ENCODE measurements around the gene CABP7.
"Not testable (repeated sequence)": the region's sequence is repeated elsewhere in the genome, so short reads cannot be mapped to it uniquely, and the experiment has no call there.

CABP7 gene

DNA sequence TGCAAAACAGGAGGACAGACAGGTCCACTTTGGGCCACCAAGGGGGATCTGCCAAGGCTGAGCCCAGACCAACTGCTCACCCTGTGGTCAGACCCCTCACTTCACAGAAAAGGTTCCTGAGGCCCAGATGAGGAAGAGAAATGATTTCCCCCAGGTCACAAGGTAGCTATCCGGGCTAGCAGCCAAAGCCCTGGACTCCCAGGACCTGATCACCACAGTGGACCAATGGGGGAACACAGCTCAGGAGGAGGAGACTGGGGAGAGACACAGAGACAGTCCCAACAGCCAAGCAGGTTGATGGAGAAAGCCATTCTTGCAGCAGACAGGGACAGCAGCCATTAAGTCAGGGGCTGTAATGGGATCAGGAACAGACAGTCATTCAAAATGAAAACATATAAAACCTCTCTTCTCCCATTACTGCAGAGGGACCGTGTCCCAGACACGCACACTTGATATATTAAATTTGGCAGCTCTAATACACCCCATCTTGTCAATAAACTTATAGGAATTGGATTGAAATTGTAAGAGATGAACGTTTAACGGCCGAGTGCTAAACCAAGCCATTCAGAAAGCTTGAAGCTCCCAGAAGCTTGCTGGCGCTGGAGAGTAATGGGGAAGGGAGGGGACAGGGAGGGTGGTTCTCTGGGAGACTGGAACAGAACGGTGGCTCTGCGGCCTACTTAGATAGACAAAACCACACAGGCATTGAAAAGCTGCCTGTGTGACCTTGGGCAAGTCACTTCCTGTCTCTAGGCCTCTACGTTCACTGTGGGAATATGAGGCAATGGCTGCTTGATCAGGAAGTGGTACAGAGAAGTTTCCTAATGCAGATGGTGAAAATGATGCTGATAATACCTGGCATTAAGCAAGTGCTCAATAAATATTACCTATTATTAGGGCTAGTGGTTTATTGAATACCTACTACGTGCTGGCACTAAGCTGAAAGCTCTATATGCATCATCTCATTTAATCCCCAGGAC lies 31.0 kb downstream of the CABP7 start:
- peak; percentile 16 for DNase-seq

DNA sequence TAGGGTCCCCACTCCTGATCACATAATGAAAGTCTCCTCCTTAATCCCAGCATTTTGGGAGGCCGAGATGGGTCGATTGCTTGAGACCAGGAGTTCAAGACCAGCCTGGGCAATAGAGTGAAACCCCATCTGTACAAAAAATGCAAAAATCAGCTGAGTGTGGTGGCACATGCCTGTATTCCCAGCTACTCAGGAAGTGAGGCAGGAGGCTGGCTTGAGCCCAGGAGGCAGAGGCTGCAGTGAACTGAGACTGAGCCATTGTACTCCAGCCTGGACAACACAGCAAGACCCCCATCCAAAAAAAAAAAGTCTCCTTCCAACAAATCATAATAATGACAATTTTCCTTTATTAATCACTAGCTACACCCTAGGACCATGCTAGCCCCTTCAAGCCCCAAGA lies 31.9 kb downstream of the CABP7 start:
- DNase-seq = no peak

DNA sequence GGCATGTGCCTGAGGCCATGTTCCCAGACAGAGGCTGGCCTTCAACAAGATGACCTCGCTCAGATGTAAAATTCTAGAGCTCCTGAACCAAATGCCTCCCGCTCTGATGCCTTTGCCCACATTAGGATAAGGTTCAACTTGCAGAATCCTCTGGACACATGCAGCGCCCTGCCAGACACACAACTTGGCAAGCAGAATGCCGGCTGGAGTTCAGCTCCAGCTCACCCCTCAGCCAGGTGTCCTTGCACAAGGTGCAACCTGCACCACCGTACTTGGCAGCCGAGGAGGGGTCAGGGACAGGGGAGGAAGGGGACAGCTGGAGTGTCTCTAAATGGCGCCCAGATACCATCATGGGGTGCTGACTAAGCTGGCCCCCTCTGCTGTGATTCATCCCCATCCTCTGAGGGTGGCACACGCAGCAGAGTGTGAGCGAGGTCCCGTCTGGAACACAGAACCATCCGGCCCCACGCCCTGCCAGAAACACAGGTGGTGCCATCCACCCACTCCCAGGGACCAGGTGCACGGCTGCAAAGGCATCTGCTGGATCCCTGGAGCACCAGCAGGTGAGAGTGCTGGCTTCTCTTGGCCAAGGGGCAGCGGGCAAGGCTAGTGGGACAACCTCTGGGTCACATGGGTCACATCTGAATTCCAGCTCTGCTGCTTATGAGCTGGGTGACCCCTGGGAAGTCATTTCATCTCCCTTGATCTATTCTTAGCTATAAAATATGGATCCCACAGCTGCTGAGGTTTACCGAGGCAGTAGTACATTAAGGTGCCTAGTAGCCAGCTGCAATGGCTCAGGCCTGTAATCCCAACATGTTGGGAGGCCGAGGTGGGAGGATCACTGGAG lies 34.2 kb downstream of the CABP7 start:
- DNase-seq = no peak

DNA sequence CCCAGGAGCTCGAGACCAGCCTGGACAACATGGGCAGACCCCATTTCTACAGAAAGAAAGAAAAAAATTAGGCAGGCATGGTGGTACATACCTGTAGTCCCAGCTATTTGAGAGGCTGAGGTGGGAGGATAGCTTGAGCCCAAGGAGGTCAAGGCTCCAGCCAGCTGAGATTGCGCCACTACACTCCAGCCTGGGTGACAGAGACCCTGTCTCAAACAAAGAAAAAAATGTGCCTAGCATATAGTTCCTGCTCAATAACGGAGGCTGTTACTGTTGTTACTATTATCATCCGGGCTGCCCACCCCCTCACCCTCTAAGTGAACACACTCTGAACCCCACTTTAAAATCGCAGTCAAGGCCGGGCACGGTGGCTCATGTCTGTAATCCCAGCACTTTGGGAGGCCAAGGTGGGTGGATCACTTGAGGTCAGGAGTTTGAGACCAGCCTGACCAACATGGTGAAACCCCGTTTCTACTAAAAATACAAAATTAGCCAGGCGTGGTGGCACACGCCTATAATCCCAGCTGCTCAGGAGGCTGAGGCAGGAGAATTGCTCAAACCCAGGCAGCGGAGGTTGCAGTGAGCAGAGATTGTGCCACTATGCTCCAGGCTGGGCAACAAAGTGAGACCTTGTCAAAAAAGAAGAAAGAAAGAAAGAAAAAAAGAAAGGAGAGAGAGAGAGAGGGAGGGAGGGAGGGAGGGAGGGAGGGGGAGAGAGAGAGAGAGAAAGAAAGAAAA lies 35.0 kb downstream of the CABP7 start:
- DNase-seq = not testable (repeated sequence)

DNA sequence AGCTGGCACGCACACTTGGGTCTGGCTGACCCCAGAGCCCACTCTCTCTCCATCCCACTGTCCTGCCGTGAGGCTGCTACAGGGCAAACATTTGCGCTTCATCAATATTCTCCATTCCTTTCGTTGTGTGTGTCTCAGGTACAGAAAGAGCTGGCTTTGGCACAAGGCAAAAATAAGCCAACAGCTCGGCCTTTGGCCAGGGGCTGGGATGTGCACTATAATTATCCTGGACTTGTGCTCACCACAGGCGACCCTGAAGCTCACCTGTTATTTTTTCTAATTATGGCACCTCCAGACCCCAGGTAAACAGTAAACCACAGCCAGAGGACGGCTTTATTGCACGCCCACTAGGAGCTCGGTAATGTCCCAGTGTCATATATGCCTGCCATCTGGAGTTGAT lies 36.1 kb downstream of the CABP7 start:
- no peak for DNase-seq

DNA sequence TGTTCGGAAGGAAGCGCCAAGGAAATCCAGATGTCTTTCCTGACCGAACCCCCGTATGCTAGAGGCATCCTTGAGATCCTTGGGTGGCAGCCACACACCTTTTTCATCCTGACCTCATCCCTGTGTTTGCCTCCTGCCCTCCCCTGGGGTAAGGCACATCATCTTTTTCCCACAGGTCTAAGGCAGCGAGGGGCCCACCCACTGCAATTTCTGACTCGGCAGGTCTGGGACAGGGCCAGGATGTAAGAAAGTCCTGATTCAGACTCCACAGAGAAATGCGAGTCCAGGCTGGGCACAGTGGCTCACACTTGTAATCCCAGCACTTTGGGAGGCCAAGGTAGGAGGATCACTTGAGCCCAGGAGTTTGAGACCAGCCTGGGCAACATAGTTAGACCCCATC lies 36.5 kb downstream of the CABP7 start:
- no peak for DNase-seq

DNA sequence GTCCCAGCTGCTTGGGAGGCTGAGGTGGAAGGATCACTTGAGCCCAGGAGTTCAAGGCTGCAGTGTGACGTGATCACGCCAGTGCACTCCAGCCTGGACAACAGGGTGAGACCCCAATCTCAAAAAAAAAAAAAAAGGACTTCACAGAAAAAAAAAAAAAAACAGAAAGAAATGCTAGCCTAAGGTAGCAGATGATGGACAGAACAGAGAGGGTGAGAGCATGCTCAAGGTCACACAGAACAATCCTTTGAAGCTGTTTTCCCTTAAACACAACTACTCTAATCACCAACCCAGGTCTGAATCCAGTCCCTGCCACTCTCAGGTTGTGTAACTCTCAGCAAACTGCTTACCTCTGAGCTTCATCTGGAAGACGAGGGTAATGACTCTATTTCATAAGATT lies 37.3 kb downstream of the CABP7 start:
- no peak for DNase-seq

DNA sequence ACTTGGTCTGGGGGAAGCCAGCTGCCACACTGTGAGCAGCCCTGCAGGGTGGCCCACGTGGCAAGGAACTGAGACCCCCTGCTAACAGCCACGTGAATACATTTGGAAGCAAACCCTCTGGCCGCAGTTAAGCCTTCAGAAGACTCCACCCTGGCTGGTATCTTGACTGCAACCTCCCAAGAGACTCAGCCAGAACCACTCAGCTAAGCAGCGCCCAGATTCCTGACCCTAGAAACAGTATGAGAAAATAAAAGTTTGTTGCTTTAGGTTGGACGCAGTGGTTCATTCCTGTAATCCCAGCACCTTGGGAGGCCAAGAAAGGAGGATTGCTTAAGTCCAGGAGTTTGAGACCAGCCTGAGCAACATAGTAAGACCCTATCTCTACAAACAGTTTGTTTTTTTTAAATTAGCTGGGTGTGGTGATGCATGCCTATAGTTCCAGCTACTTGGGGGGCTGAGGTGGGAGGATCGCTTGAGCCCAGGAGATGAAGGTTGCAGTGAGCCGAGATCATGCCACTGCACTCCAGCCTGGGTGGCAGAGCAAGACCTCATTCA lies 38.3 kb downstream of the CABP7 start:
- no peak for DNase-seq

DNA sequence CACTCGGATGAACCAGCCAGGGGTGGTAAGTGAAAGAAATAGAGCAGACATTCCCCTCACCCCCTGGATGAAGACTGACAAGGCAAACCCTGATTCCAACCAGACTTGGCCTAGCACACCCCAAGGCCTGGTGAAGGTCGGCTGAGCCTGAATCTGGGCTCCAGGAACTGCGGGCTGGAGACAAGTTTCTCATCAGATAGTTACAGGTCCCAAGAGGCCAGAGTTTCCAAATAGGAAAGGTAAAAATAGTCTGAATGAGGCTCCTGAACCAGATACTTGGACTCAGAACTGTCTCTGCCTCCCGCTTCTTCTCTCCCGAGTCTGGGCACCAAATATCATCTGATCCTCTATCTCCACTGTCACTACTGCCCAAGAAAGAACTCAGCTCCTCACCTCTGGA lies 39.2 kb downstream of the CABP7 start:
- DNase-seq = no peak

DNA sequence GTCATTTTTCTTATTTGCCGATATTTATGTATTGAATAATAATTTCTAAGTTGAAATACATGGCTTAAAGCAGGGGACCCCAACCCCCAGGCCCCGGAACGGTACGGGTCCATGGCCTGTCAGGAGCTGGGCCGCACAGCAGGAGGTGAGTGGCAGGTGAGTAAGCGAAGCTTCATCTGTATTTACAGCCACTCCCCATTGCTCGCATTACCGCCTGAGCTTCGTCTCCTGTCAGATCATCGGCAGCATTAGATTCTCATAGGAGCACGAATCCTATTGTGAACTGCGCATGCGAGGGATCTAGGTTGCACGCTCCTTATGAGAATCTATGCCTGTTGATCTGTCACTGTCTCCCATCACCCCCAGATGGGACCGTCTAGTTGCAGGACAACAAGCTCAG lies 42.5 kb downstream of the CABP7 start:
- no peak for DNase-seq

DNA sequence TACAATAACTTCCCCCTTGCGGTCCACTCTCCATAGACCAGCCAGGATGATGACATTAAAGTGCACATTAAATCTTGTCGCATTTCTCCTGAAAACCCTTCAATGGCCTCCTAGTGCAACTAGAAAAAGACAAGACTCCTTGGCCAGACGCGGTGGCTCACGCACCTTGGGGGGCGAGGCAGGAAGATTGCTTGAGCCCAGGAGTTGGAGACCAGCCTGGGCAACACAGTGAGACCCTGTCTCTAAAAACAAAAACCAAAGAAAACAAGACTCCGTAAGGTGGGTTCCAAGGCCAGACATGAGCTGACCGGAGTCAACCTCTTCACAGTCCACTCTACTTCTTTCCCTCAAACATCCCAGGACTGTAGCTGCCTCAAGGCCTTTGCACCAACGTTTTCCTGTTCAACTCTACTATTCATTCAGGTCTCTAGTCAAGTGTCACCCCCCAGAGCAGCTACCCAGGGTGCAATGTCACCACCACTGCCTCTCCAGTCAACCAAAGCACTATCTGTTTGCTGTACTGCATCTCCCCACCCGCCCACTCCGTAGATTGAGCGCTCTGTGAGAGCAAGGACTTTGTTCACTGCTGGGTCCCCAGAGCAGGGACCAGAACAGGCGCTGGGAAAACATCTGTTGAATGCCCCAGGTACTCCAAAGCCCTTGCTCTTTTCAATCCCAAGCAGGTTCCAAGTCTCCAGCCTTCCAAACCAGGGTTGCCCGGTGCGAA lies 46.3 kb downstream of the CABP7 start:
- peak; percentile 39 for DNase-seq

DNA sequence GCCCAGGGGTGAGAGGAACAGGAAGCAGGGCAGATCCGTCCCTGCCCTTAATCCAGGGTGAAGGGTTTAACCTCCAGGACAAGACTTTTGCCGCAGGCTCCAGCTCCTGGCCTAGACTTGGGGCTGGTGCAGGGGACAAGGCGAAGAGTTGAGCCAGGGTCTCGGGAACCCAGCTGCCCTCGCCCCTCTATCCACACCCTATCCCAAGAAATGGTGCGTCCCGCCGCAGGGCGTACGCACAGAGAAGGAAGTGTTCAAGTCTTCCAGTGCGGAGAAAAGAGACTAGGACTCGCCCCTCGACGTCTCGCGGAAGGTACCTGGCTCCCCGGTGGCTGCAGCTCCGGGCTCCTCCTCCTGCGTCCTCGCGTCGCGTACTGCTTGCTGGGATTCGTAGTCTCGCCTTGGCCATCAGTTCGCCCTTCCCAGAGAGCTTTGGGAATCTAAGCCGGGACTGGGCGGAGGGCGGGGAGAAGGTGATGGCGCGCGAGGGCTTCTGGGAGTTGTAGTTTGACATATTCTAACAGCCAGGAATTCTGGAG lies 46.9 kb downstream of the CABP7 start, which contains the start of gene ZMAT5:
Gene ZMAT5, minus strand, starts transcription at position 376 of the 539 bp plus-strand sequence. CDS start 18,463 bp downstream, outside the sequence.
- peak; percentile 93 for DNase-seq

DNA sequence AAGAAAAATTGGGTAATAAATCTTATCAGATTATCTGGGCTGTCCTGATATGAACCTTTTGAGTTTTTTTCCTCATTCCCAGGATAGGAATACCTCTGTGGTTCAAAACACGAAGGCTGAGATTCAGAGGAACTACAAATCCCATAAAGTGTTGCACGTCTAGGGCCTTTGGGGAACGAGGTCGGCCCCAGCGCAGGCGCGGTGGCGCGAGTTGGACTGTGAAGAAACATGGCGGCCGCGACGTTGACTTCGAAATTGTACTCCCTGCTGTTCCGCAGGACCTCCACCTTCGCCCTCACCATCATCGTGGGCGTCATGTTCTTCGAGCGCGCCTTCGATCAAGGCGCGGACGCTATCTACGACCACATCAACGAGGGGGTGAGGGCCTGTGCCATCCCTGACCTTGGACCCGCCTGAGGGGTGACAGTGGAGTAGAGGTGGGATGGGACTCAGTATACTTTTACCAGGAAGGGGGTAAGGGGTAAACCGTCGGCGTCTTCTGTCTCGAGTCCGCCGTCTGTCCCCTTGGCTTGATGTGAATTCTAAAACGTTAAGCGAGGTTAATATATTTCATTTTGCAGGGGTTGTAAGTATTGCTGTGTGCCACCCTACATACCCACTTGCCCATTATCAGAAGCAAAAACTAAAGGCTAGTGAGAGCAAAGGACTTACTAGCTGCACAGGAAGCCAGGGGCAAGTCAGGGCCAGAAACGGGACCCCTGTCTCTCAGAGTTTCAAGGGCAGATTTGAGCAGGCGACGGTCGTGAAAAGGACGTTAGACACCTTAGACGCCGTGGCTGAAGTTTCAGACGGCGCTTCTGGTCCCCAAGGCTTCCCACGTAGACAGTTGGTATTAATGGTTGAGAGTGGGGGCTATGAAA lies 47.6 kb downstream of the CABP7 start, which contains the start of gene UQCR10:
Gene UQCR10, plus strand, starts transcription at position 199 of the 881 bp plus-strand sequence. Its CDS starts 30 bp downstream, at position 229.
- DNase-seq = peak; percentile 94

DNA sequence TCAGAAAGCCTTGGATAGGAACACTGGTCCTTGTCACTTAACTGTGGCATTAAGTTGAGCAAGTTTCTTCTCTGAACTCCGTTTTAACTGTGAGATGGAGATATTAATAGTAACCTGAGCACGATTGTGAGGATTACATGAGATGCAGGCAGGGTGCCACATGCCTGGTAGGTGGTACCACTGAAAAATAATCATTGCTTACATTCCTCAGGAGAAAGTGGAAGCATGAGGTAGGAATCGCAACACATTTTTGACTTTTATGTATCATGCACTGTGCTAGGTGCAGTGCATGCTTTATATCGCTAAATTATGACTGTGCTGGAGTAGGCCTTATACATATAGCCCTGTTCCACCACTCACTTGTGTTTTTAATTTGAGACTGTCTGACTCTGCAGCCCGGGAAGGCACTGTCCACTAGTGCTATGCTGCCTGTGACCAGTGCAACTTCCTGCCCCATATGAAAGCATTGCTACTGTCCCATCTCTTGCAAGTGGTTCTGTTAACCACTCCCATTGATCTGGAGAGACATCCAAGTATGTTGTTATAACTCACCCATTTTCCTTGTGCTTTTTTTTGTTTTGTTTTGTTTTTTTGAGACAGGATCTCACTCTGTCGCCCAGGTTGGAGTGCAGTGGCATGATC lies 48.4 kb downstream of the CABP7 start:
- DNase-seq = no peak

DNA sequence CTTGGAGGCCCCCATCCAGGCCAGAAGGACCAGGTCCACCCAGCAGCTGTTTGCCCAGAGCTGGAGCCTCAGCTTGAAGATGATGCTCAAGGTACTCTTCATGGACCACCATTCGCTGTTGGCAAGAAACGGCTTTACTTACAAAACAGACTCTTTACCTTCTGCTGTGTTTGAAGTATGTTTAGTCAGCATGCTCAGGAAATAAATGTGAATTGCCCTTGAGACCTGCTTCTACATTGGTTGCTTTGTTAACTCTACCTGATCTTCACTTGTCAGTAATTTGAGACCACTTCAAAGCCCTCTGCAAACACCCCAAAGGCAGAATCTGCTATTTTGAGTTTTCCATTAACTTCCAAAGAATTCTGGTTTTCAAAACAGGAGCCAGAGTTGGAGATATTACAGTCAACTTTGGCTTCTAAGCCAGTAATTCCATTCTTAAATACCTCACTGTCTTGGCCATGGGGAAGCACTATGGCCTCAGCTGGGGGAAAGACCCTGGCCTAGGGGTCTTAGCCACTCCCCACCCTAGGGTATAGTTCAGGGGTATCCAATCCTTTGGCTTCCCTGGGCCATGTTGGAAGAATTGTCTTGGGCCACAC lies 50.0 kb downstream of the CABP7 start:
- no peak for DNase-seq

DNA sequence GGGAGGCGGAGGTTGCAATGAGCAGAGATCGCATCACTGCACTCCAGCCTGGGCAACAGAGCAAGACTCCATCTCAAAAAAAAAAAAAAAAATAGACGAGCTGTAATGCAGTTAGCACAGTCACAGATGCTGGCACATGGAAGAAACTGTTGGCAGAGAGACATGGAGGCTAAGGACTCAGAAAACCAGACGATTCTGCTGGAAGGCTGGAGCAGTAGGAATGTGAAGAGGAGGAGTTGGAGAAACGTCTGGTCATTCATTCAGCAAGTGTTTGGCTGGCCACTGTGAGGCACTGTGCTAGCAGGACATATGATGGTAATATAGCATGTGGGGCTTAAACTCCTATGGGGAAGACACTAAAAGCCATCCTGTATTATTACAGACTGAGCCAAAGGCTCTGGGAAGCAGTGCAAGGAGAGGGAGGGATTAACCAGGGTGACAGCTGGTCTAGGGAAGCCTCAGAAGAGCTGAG lies 52.4 kb downstream of the CABP7 start:
- no peak for DNase-seq

DNA sequence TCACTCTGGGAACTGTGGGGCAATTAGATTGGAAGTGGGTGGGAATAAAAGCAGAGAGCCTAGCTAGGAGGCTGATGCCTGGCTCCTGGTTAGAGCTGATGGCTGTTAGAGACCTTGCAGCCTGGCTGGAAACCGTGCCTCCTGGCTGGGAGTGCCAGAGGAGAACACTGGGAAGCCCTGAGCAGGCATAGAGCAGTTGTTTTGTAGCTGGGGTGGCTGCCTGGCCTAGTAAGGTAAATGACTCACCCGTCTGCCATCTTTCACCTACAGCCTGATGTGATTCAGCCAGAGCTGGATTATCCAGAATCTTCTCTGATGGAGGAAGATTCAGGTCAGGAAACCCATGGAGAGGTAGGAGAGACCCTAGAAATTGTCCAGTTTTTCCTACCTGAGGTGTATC lies 53.4 kb downstream of the CABP7 start:
- DNase-seq = no peak

DNA sequence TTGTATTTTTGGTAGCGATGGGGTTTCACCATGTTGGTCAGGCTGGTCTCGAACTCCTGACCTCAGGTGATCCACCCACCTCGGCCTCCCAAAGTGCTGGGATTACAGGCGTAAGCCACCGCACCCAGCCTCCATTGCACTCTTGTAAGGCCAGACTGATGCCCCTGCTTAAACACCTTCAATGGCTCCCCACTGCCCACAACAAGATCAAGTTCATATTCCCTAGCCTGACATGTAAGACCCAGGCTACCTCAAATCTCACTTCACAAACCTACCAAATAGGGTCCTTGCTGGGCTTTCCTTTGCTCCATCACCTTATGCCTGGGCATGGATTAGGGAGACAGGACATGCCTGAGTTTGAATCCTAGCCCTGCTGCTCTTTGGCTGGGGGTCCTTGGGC lies 60.4 kb downstream of the CABP7 start:
- DNase-seq = no peak

Measured in activated naive CD4-positive, alpha-beta T cell treated with Interleukin-2 at 50 U/mL for 16 hours (primary cell).